Endothelial cell of umbilical vein (primary cell): ENCODE measurements around the gene PPFIA3. TPM values are rescaled to one million over a fixed set of nuclear protein-coding genes. Genes with fewer than 3 reads are reported as not detected.

Experiments
- BruUV-seq: library from RNA; stranded (reverse); fragments of 400-500 nt; replicated peaks from 2 replicates; lab custom pipeline; 2021; lab: Mats Ljungman, UMichigan
- CTCF ChIA-PET: fragments of 300-600, 350-600 bp; sonication (Branson Sonifier 250); formaldehyde crosslinking; loops from one replicate; lab custom pipeline; 2021; ENCODE audit warnings: antibody characterized with exemption, inconsistent platforms; lab: Charles Lee
- POLR2A ChIA-PET: fragments of 300-600, 350-600 bp; sonication (Branson Sonifier 250); formaldehyde crosslinking; loops from one replicate; lab custom pipeline; 2021; ENCODE audit warnings: antibody characterized with exemption, inconsistent platforms; lab: Charles Lee
- DNase-seq: peaks from one replicate; pipeline ENCODE4 v3.0.0-alpha.2; 2011; ENCODE audit warnings: low read depth, low spot score
- FAIRE-seq: peaks from 2 replicates; lab custom pipeline; 2011; peaks lifted over from hg19 to GRCh38; lab: Jason Lieb, UNC
- H2AFZ ChIP-seq: 2 replicates; pipeline ENCODE4 v1.6.0; 2012; ENCODE audit warnings: low read depth, low read length, control low read depth, inconsistent platforms
- H3K27ac ChIP-seq: 2 replicates; pipeline ENCODE4 v1.5.1; 2011; ENCODE audit warnings: low read depth, mild to moderate bottlenecking, control low read depth, low read length, moderate library complexity; ENCODE audit not compliant: insufficient read depth
- H3K27me3 ChIP-seq, 2 experiments: 2 replicates each; pipeline versions ENCODE4 v1.6.0 to v1.6.1; 2011; ENCODE audit warnings: low read length in 2 of 2, mixed read lengths in 1 of 2; ENCODE audit not compliant: control insufficient read depth in 2 of 2, insufficient read depth in 2 of 2
- H3K36me3 ChIP-seq, 2 experiments: 2 replicates in 1 of 2; 3 replicates in 1 of 2; pipeline ENCODE4 v1.5.1; 2011; ENCODE audit warnings: low read length in 2 of 2, mild to moderate bottlenecking in 1 of 2, moderate library complexity in 1 of 2; ENCODE audit not compliant: control insufficient read depth in 2 of 2, insufficient read depth in 2 of 2; ENCODE audit errors: extremely low read depth in 1 of 2
- H3K4me1 ChIP-seq: 3 replicates; pipeline ENCODE4 v1.5.1; 2011; ENCODE audit warnings: mild to moderate bottlenecking, low read length; ENCODE audit not compliant: control insufficient read depth, insufficient read depth; ENCODE audit errors: extremely low read depth
- H3K4me2 ChIP-seq: 2 replicates; pipeline ENCODE4 v1.6.1; 2011; ENCODE audit warnings: low read length, control low read depth, mixed read lengths; ENCODE audit not compliant: insufficient read depth
- H3K4me3 ChIP-seq, 3 experiments: fragments of 200-600 bp in 1 of 3; sonication (generic), shearing (Covaris generic) in 1 of 3; replicated peaks in 1 of 3; 2 replicates each; pipeline ENCODE4 v1.5.1; 2011 to 2016; ENCODE audit warnings: control low read depth in 3 of 3, low read length in 3 of 3, mild to moderate bottlenecking in 2 of 3, inconsistent platforms in 1 of 3, low read depth in 1 of 3, moderate library complexity in 1 of 3; ENCODE audit not compliant: insufficient read depth in 1 of 3
- H3K79me2 ChIP-seq: 2 replicates; pipeline ENCODE4 v1.6.0; 2012; ENCODE audit warnings: low read length, inconsistent platforms; ENCODE audit not compliant: control insufficient read depth, insufficient read depth
- H3K9ac ChIP-seq: replicated peaks from 2 replicates; pipeline ENCODE3; 2011; ENCODE audit warnings: low read length, control low read depth; ENCODE audit not compliant: insufficient read depth; ENCODE audit errors: extremely low read depth
- H3K9me1 ChIP-seq: replicated peaks from 3 replicates; pipeline ENCODE4 v1.6.0; 2011; ENCODE audit warnings: mild to moderate bottlenecking, low read length; ENCODE audit not compliant: control insufficient read depth, insufficient read depth; ENCODE audit errors: extremely low read depth
- H3K9me3 ChIP-seq: replicated peaks from 2 replicates; pipeline ENCODE4 v1.5.1; 2012; ENCODE audit warnings: low read length, inconsistent platforms; ENCODE audit not compliant: control insufficient read depth, insufficient read depth
- H4K20me1 ChIP-seq: replicated peaks from 2 replicates; pipeline ENCODE3; 2011; ENCODE audit warnings: mild to moderate bottlenecking, low read length; ENCODE audit not compliant: control insufficient read depth, insufficient read depth; ENCODE audit errors: extremely low read depth
- EZH2 ChIP-seq: IDR thresholded peaks from 2 replicates; pipeline ENCODE4 v1.6.1; 2012; ENCODE audit warnings: borderline replicate concordance, low read depth, mild to moderate bottlenecking, moderate library complexity, low read length, inconsistent platforms; ENCODE audit not compliant: severe bottlenecking
- FOS ChIP-seq: IDR thresholded peaks from 2 replicates; pipeline ENCODE4 v1.6.1; 2011; ENCODE audit warnings: mild to moderate bottlenecking, low read length, moderate library complexity, borderline replicate concordance; ENCODE audit not compliant: insufficient read depth
- GATA2 ChIP-seq: IDR thresholded peaks from 2 replicates; pipeline ENCODE4 v1.7.0; 2011; ENCODE audit warnings: low read depth, mild to moderate bottlenecking, moderate library complexity, mixed read lengths, low read length; ENCODE audit not compliant: insufficient read length, insufficient read depth
- JUN ChIP-seq: IDR thresholded peaks from 2 replicates; pipeline ENCODE4 v1.6.1; 2011; ENCODE audit warnings: borderline replicate concordance, low read depth; ENCODE audit not compliant: insufficient read length, insufficient read depth
- MYC ChIP-seq: IDR thresholded peaks from one replicate; pipeline ENCODE4 v1.6.1; 2011; ENCODE audit warnings: mild to moderate bottlenecking, low read depth, low read length
- POLR2A ChIP-seq: IDR thresholded peaks from 2 replicates; pipeline ENCODE4 v1.6.1; 2012; ENCODE audit warnings: low read depth, mild to moderate bottlenecking, control low read depth, low read length
- POLR2AphosphoS5 ChIP-seq: IDR thresholded peaks from 2 replicates; pipeline ENCODE4 v1.6.1; 2012; ENCODE audit warnings: low read depth, mild to moderate bottlenecking, control low read depth, low read length, moderate library complexity; ENCODE audit not compliant: insufficient read depth
- dilution Hi-C: fragments of 300-500 bp; cut with MboI; formaldehyde crosslinking; loops from one replicate; pipeline ENCODE4 v1.15.0; 2019; ENCODE audit warnings: low sequenced_read_pairs; ENCODE audit not compliant: extremely low pct_ligation_motif_present
- intact Hi-C: fragments of 100-400 bp; cut with micrococcal nuclease; formaldehyde crosslinking; loops from one replicate; pipeline ENCODE4 v1.10.0; 2022
- polyA plus RNA-seq, 4 experiments: library from polyadenylated mRNA; depleted of rRNA in 3 of 4; stranded (reverse) in 3 of 4; unstranded in 1 of 4; fragments of >200 nt; gene quantifications; 2 replicates each; pipeline versions ENCODE4 v1.2.1 to v1.2.3, GENCODE V29; 2011 to 2012; ENCODE audit warnings: missing spikeins in 1 of 4
- total RNA-seq: library from RNA; stranded (reverse); gene quantifications from 2 replicates; pipeline ENCODE4 v1.2.3, GENCODE V29; 2021
- TF ChIP-seq, protein P1 (sequence below): IDR thresholded peaks from 2 replicates; pipeline ENCODE4 v1.6.1; 2011; ENCODE audit not compliant: insufficient read depth, insufficient read length
- TF ChIP-seq, protein P2 (sequence below), 2 donors: IDR thresholded peaks; 1 replicate in 1 of 2; 2 replicates in 1 of 2; pipeline ENCODE4 v1.5.1; 2011; ENCODE audit warnings: low read length in 2 of 2, mild to moderate bottlenecking in 2 of 2, moderate library complexity in 2 of 2, control low read depth in 1 of 2, inconsistent platforms in 1 of 2, low read depth in 1 of 2; ENCODE audit not compliant: insufficient read depth in 1 of 2; ENCODE audit errors: extremely low read depth in 1 of 2

The PPFIA3 gene
- total and polyA plus RNA-seq, 2 donors (not counting 3 experiments of a cell fraction or from before 2014, with no cell fraction given): 1.3 to 2.0 TPM

DNA sequence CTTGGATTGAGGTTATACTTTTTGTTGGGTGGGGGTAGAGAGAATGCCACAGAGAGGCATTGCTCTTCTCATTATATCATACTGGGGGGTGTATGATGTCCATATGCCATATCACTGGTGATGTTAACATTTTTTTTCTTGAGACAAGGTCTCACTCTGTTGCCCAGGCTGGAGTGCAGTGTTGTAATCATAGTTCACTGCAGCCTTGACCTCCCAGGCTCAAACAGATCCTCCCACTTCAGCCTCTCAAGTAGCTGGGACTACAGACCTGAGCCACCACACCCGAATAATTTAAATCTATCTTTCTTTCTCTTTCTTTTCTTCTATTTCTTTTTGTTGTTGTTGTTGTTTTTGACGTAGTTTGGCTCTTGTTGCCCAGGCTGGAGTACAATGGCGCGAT is 39.0 kb upstream of the PPFIA3 start:
- TF ChIP-seq FOS (no peak), JUN (no peak), POLR2A (no peak), POLR2AphosphoS5 (no peak), EZH2 (no peak), GATA2 (no peak), MYC (no peak)
- TF ChIP-seq, protein P1, sequence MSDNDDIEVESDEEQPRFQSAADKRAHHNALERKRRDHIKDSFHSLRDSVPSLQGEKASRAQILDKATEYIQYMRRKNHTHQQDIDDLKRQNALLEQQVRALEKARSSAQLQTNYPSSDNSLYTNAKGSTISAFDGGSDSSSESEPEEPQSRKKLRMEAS: no peak
- TF ChIP-seq, protein P2, sequence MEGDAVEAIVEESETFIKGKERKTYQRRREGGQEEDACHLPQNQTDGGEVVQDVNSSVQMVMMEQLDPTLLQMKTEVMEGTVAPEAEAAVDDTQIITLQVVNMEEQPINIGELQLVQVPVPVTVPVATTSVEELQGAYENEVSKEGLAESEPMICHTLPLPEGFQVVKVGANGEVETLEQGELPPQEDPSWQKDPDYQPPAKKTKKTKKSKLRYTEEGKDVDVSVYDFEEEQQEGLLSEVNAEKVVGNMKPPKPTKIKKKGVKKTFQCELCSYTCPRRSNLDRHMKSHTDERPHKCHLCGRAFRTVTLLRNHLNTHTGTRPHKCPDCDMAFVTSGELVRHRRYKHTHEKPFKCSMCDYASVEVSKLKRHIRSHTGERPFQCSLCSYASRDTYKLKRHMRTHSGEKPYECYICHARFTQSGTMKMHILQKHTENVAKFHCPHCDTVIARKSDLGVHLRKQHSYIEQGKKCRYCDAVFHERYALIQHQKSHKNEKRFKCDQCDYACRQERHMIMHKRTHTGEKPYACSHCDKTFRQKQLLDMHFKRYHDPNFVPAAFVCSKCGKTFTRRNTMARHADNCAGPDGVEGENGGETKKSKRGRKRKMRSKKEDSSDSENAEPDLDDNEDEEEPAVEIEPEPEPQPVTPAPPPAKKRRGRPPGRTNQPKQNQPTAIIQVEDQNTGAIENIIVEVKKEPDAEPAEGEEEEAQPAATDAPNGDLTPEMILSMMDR (IDR thresholded peaks at IDR 0.05; ENCODE audit: extremely low read depth in 1 of 2, insufficient read depth in 1 of 2, low read depth in 1 of 2, low read length in 2 of 2): no peak
- no peak for DNase-seq
- Histone ChIP-seq H3K4me2 (no peak overlapping the region), H2AFZ (no peak overlapping the region), H3K36me3 (no peaks in the 10 kb centered on the region), H3K27me3 (peaks cover 2 to 3% of the 10 kb centered on the region in 2 experiments), H4K20me1 (no peaks in the 10 kb centered on the region), H3K9ac (no peak overlapping the region), H3K79me2 (peaks cover under 1% of the 10 kb centered on the region), H3K4me3 (no peak overlapping the region), H3K4me1 (no peaks in the 10 kb centered on the region), H3K9me1 (no peaks in the 10 kb centered on the region), H3K9me3 (no peaks in the 10 kb centered on the region), H3K27ac (no peak overlapping the region)
- intact Hi-C loops (no loop called here), dilution Hi-C loops (no loop called here)
- no TSS peak for BruUV-seq
- CTCF ChIA-PET: no interaction called here
- FAIRE-seq: no peak
- POLR2A ChIA-PET: no interaction called here
